GM12891 (cell line): ENCODE data around the gene FOXR1.

Source experiments
- POLR2A ChIP-seq: IDR thresholded peaks from 2 replicates; pipeline ENCODE4 v1.6.1; 2011; ENCODE audit warnings: low read depth, low read length, control low read depth
- POLR2AphosphoS5 ChIP-seq: IDR thresholded peaks from 2 replicates; pipeline ENCODE4 v1.6.1; 2011; ENCODE audit warnings: low read depth, low read length, control low read depth
- TAF1 ChIP-seq: IDR thresholded peaks from 2 replicates; pipeline ENCODE4 v1.6.1; 2011; ENCODE audit warnings: low read depth, low read length, control low read depth

DNA sequence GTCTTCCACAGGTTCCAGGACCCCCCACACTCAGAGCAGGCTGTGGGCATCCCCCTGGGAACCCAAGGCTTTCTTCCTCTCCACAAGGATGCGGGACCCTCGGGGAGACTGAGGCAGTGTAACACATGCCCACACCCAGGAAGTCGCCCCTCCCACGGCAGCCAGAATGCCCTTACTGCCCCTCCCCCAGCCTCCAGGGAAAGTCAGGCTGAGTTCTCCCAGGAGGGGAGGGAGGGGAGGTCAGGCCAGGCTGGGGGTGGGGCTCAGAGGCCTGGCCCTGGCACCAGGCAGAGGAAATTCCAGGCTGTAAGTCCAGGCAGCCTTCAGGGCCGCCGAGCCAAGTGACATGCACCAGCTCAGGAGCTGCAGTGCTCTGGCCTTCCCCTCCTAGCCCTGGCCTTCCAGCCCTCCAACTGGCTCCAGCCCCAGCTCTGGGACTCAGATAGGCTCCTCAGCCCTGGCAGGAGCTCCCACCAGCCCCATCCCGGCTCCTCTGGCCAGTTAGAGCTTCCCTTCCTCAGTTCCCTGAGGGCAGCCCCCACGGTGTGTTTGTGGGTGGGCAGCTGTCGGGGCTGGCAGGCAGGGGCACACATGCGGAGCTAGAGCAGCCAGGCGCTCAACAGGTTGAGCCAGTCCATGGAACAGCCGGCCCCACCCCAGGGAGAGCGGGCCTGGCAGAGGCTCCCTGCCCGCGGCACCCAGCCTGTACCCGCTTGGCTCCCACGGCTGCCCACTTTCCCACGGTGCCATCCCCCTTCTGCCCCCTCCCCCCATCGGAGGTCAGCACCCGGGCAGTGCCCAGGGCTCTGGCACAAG is 49.4 kb upstream of the FOXR1 start:
- TF ChIP-seq POLR2A (no peak), TAF1 (no peak), POLR2AphosphoS5 (no peak)
